Neural crest cell (in vitro differentiated cells): ENCODE results near the gene RPS3. TPM values are rescaled to one million over a fixed set of nuclear protein-coding genes. Genes with fewer than 3 reads are reported as not detected.
A peak's percentile ranks its signal among the peaks of the same experiment; 100 is the strongest.

ENCODE experiments used
- DNase-seq: peaks from one replicate; pipeline ENCODE4 v3.0.0; 2021; ENCODE audit warnings: low read depth, mixed read lengths, low spot score
- H3K27ac Mint-ChIP-seq: one replicate; pipeline ENCODE4 v1.8.0; 2021; ENCODE audit warnings: mild to moderate bottlenecking, mixed read lengths; ENCODE audit not compliant: unreplicated experiment
- H3K27me3 Mint-ChIP-seq: 2 replicates; pipeline ENCODE4 v1.8.0; 2021; ENCODE audit warnings: low read depth, mild to moderate bottlenecking, mixed read lengths
- H3K36me3 Mint-ChIP-seq: 2 replicates; pipeline ENCODE4 v1.8.0; 2021; ENCODE audit warnings: low read depth, mild to moderate bottlenecking, mixed read lengths
- H3K4me1 Mint-ChIP-seq: 2 replicates; pipeline ENCODE4 v1.8.0; 2021; ENCODE audit warnings: mixed read lengths
- H3K4me3 Mint-ChIP-seq: one replicate; pipeline ENCODE4 v1.8.0; 2021; ENCODE audit warnings: mild to moderate bottlenecking, mixed read lengths
- H3K9me3 Mint-ChIP-seq: 2 replicates; pipeline ENCODE4 v1.8.0; 2021; ENCODE audit warnings: mixed read lengths
- total RNA-seq: library from RNA; stranded (reverse); gene quantifications from 2 replicates; pipeline ENCODE4 v1.2.1, GENCODE V29; 2021
- TF ChIP-seq, protein P1 (sequence below): fragments of 200-600 bp; sonication (generic); conservative IDR thresholded peaks from 2 replicates; pipeline ENCODE4 v1.5.0; 2021; ENCODE audit warnings: antibody characterized with exemption, mild to moderate bottlenecking

Gene RPS3
- total RNA-seq, 1 donor from 2014 or later, result 3,664 TPM

DNA sequence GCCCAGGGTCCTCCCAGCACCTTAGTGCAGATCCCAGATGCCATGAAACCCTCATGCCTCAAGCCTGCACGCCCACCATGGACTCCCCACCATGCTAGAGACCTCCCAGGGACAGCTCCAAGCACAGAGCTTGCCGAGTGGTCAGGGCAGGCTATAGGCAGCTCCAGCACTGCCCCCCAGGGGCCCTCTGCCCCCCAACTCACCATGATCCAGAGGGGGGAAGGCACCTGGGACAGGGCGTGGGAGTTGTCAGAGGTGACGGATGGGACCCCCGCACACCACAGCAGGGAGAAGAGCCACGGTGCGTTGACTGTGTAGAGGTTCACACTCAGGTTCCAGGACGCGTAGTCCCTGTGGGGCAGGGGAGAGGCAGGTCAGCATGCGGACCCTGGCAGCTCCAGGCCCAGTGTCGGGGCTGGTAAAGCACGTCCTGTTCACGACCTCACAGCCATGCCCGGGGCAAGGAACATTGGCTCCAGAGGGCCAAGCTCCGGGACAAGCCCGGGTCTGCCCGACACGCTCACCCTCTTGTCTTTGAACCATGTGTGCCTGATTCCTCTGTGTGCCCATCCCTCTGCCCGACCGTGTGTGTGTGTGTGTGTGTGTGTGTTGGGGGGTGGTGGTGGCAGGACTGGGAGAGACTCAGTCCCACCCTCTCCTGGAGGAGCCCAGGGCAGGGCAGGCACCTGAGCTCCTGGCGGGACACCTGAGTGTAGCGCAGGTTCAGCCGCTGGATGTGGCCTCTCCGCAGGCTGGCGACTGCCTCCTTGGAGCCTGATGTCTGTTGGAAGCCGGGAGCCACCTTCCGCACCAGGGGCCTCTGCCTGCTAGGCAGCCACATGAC lies 41.9 kb downstream of the RPS3 start:
- Mint-ChIP-seq H3K27me3 (no peaks in the 10 kb centered on the region), H3K4me1 (no peaks in the 10 kb centered on the region), H3K36me3 (no peaks in the 10 kb centered on the region), H3K27ac (no peak overlapping the region), H3K4me3 (no peak overlapping the region), H3K9me3 (no peaks in the 10 kb centered on the region)
- no peak for DNase-seq
- TF ChIP-seq, protein P1, sequence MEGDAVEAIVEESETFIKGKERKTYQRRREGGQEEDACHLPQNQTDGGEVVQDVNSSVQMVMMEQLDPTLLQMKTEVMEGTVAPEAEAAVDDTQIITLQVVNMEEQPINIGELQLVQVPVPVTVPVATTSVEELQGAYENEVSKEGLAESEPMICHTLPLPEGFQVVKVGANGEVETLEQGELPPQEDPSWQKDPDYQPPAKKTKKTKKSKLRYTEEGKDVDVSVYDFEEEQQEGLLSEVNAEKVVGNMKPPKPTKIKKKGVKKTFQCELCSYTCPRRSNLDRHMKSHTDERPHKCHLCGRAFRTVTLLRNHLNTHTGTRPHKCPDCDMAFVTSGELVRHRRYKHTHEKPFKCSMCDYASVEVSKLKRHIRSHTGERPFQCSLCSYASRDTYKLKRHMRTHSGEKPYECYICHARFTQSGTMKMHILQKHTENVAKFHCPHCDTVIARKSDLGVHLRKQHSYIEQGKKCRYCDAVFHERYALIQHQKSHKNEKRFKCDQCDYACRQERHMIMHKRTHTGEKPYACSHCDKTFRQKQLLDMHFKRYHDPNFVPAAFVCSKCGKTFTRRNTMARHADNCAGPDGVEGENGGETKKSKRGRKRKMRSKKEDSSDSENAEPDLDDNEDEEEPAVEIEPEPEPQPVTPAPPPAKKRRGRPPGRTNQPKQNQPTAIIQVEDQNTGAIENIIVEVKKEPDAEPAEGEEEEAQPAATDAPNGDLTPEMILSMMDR, result no peak

DNA sequence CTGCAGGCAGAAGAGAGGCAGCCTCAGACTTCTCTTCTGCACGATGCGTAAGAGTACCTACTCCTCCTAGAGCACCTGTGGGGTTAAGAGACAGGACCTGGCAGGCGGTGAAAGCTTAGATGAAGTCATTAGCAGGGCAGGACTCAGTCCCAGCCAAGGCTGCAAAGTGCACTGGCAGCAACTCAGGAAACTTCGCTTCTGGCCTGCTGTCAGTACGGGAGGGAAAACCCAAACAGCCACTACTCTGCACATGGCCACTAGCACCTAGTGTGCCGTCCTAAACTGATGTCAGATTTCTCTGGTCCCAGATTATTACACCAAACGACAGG lies 42.5 kb downstream of the RPS3 start:
- DNase-seq, result no peak
- no peak overlapping the region for H3K27ac Mint-ChIP-seq
- no peak overlapping the region for H3K4me3 Mint-ChIP-seq
- TF ChIP-seq, protein P1, result no peak
- H3K9me3 Mint-ChIP-seq, result no peaks in the 10 kb centered on the region
- no peaks in the 10 kb centered on the region for H3K27me3 Mint-ChIP-seq
- H3K36me3 Mint-ChIP-seq, result no peaks in the 10 kb centered on the region
- H3K4me1 Mint-ChIP-seq, result no peaks in the 10 kb centered on the region

DNA sequence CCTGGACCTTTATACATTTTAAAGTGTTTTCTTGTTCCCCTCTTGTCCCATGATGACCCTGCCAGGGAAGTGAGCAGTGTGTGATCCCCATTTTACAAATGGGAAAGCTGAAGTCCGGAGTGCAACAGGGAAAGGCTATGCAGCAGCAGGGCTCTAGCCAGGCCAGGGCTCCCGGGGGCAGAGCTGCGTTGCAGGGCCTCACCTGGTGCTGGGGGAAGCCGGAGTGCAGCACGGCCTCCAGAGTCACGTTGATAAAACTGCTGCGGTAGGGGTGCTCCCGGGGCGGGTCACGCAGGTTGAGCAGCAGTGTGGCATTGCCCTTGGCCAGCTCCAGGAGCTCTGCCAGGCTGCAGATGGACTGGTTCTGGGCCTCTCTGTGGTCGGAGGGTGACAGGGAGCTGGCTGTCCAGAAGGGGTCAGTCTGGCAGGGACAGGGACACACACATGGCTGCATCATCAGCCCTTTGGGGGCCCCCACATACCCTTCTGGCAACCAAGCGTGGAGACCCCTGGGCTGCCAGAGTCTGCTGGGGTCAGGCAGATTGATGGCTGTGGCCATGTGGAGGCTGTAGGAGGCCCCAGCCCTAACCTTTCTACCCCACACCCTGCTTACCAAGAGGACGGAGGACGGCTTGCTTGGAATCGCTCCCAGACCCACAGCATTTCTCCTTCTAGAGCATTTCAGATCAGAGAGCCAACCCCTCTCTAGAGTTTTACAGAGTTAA lies 43.0 kb downstream of the RPS3 start:
- H3K36me3 Mint-ChIP-seq, result no peaks in the 10 kb centered on the region
- no peaks in the 10 kb centered on the region for H3K27me3 Mint-ChIP-seq
- H3K4me1 Mint-ChIP-seq, result no peaks in the 10 kb centered on the region
- TF ChIP-seq, protein P1, result no peak
- H3K4me3 Mint-ChIP-seq, result no peak overlapping the region
- no peak for DNase-seq
- no peaks in the 10 kb centered on the region for H3K9me3 Mint-ChIP-seq
- H3K27ac Mint-ChIP-seq, result no peak overlapping the region

DNA sequence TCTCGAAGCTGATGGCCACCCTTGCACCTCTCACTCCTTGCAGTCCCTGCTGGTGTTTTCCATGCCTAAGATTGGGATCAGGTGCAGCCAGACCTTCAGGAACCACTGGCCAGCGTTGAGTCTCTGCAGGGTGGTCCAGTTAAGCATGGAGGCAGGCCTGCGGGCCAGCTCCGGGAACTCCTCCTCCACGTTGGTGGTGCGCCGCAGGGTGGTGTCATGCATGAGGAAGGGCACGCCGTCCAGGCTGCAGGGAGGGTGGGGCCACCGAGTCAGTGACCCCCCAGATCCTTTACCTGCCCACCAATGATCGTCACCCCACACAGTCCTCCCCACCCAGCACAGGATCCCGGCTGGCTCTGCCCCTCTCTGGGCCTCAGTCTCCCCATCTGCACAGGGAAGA lies 43.7 kb downstream of the RPS3 start:
- no peaks in the 10 kb centered on the region for H3K27me3 Mint-ChIP-seq
- no peak for DNase-seq
- TF ChIP-seq, protein P1, result no peak
- H3K9me3 Mint-ChIP-seq, result no peaks in the 10 kb centered on the region
- H3K4me1 Mint-ChIP-seq, result no peaks in the 10 kb centered on the region
- no peak overlapping the region for H3K27ac Mint-ChIP-seq
- H3K4me3 Mint-ChIP-seq, result no peak overlapping the region
- H3K36me3 Mint-ChIP-seq, result no peaks in the 10 kb centered on the region

DNA sequence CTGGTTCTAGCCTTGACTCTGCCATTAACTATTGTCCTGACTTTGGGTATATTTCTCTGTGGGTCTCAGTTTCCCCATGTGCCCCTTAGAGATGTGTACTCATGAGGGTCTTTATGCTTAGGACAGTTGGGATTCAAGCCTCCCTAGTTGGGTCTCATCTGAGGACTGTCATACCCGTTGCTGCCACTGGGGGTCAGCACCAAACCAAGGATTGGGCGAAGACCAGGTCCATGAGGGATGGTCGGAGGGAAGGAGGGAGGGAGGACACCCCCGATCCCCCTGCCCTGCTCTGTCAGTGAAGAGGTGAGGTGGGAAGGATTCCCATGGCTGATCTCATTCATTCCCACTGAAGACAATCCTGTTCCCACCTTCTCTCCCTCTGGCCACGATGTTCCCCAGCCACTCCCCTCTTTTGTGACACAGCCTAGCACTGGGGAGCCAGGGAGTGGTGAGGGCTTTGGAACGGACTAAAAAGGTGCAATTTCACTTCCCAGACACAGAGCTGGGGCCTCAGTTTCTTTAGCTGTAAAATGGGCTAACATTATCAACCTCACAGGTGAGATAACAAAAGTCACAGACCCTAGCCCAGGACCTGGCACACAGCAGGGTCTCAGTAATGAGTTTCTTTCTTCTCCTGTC lies 46.1 kb downstream of the RPS3 start:
- H3K27ac Mint-ChIP-seq, result no peak overlapping the region
- H3K4me3 Mint-ChIP-seq, result no peak overlapping the region
- DNase-seq, result peak; percentile 85
- H3K27me3 Mint-ChIP-seq, result no peaks in the 10 kb centered on the region
- H3K9me3 Mint-ChIP-seq, result no peaks in the 10 kb centered on the region
- no peaks in the 10 kb centered on the region for H3K36me3 Mint-ChIP-seq
- H3K4me1 Mint-ChIP-seq, result no peaks in the 10 kb centered on the region
- TF ChIP-seq, protein P1, result peak; percentile 98
